ENCODE data around the gene PARP2. TPM values are rescaled to one million over a fixed set of nuclear protein-coding genes. Genes with fewer than 3 reads are reported as not detected.

The PARP2 gene
- total RNA-seq, 1 donor from 2014 or later = 50.7 TPM

DNA sequence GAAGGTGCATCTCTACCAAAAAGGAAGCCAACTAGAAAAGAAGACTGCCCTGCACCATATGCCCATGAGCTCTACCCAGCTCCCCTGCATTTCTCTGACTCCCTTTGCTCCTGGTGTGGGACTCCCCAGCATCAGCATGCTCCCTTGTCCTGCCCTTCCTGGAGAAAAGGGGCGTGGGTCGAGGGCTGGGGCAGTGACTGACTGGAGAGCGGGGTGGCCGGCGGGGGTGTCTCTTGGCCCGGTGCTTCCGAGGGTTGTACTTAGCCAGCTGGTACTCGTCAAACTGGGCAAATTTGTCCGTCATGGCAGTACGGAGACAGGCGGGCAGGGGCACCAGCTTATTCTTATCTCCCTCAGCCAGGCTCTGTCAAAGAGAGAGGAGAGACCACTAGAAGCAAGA lies 60.1 kb downstream of the PARP2 start:
- Mint-ChIP-seq H3K4me3 (no peak overlapping the region), H3K36me3 (ENCODE audit: low read depth) (peaks cover 14% of the 10 kb centered on the region), H3K4me1 (no peaks in the 10 kb centered on the region), H3K27me3 (ENCODE audit: low read depth) (no peaks in the 10 kb centered on the region), H3K9me3 (no peaks in the 10 kb centered on the region), H3K27ac (ENCODE audit: unreplicated experiment) (no peak overlapping the region)
- TF ChIP-seq, protein P1, sequence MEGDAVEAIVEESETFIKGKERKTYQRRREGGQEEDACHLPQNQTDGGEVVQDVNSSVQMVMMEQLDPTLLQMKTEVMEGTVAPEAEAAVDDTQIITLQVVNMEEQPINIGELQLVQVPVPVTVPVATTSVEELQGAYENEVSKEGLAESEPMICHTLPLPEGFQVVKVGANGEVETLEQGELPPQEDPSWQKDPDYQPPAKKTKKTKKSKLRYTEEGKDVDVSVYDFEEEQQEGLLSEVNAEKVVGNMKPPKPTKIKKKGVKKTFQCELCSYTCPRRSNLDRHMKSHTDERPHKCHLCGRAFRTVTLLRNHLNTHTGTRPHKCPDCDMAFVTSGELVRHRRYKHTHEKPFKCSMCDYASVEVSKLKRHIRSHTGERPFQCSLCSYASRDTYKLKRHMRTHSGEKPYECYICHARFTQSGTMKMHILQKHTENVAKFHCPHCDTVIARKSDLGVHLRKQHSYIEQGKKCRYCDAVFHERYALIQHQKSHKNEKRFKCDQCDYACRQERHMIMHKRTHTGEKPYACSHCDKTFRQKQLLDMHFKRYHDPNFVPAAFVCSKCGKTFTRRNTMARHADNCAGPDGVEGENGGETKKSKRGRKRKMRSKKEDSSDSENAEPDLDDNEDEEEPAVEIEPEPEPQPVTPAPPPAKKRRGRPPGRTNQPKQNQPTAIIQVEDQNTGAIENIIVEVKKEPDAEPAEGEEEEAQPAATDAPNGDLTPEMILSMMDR (conservative IDR thresholded peaks at IDR 0.05) = no peak
- no peak for DNase-seq (ENCODE audit: low read depth, low spot score)

Other genes with a start within 250 kb of the PARP2 start
- not detected in 2 replicates for gene OR4K17, start 232.9 kb upstream of the PARP2 start, total RNA-seq
- gene OR4N5, start 204.8 kb upstream of the PARP2 start, total RNA-seq = not detected in 2 replicates
- not detected in 2 replicates for gene OR11G2, start 152.7 kb upstream of the PARP2 start, total RNA-seq
- not detected in 2 replicates for gene OR11H6, start 119.9 kb upstream of the PARP2 start, total RNA-seq
- gene OR11H7, start 114.7 kb upstream of the PARP2 start, total RNA-seq = not detected in 2 replicates
- not detected in 2 replicates for gene OR11H4, start 104.3 kb upstream of the PARP2 start, total RNA-seq
- 25.6 and 25.8 TPM in 2 replicates for gene TTC5, start 37.7 kb upstream of the PARP2 start, total RNA-seq
- gene CCNB1IP1, start 10.4 kb upstream of the PARP2 start, total RNA-seq = 127 and 132 TPM in 2 replicates
- gene TEP1, start 69.9 kb downstream of the PARP2 start, total RNA-seq = 12.7 and 13.7 TPM in 2 replicates
- gene KLHL33, start 92.5 kb downstream of the PARP2 start, total RNA-seq = 0.07 TPM in 1 of 2 replicates, not detected in the other
- gene OSGEP, start 111.2 kb downstream of the PARP2 start, total RNA-seq = 67.3 and 68.1 TPM in 2 replicates
- gene APEX1, start 111.6 kb downstream of the PARP2 start, total RNA-seq = 433 and 437 TPM in 2 replicates
- 36.0 and 40.8 TPM in 2 replicates for gene PIP4P1, start 117.8 kb downstream of the PARP2 start, total RNA-seq
- 35.1 and 40.8 TPM in 2 replicates for gene PNP, start 125.8 kb downstream of the PARP2 start, total RNA-seq
- gene RNASE10, start 161.9 kb downstream of the PARP2 start, total RNA-seq = 0.52 and 1.2 TPM in 2 replicates
- not detected in 2 replicates for gene RNASE9, start 217.4 kb downstream of the PARP2 start, total RNA-seq
- gene RNASE11, start 244.4 kb downstream of the PARP2 start, total RNA-seq = not detected in 2 replicates
- gene RNASE12, start 247.7 kb downstream of the PARP2 start, total RNA-seq = not detected in 2 replicates